ENCODE data around the gene MASP2. TPM values are rescaled to one million over a fixed set of nuclear protein-coding genes. Genes with fewer than 3 reads are reported as not detected.
A peak's percentile ranks its signal among the peaks of the same experiment; 100 is the strongest.
"Not testable (repeated sequence)": the region's sequence is repeated elsewhere in the genome, so short reads cannot be mapped to it uniquely, and the experiment has no call there.

Gene MASP2
- total and polyA plus RNA-seq, 9 of the 15 experiments (the other 6 are each of a cell fraction or from before 2014, with no cell fraction given), result 0.01 to 0.23 (median 0.06) TPM; not detected in 3

DNA sequence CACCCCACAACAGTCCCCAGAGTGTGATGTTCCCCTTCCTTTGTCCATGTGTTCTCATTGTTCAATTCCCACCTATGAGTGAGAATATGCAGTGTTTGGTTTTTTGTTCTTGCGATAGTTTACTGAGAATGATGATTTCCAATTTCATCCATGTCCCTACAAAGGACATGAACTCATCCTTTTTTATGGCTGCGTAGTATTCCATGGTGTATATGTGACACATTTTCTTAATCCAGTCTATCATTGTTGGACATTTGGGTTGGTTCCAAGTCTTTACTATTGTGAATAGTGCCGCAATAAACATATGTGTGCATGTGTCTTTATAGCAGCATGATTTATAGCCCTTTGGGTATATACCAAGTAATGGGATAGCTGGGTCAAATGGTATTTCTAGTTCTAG, 36.7 kb upstream of the MASP2 start:
- ATAC-seq; DNase-seq (ENCODE audit: extremely low read depth in 1 of 4, low spot score in 3 of 4); FAIRE-seq; H3K4me3 ChIP-seq; POLR2A ChIA-PET; BruUV-seq (replicated peaks); H3K9ac ChIP-seq (ENCODE audit: insufficient read depth in 1 of 2, low read depth in 2 of 2, low read length in 2 of 2); H3K4me2 ChIP-seq (ENCODE audit: insufficient read depth, low read length); H3K9me1 ChIP-seq (ENCODE audit: control insufficient read depth, insufficient read depth, low read length); in situ Hi-C loops (cut with MboI); H3K27ac ChIP-seq (ENCODE audit: extremely low read depth, low read depth, low read length); intact Hi-C loops (cut with micrococcal nuclease); H3K27me3 ChIP-seq (ENCODE audit: control insufficient read depth in 2 of 2, insufficient read depth in 2 of 2, low read length in 2 of 2); H4K20me1 ChIP-seq (replicated peaks; ENCODE audit: control insufficient read depth, insufficient read depth, low read length); H2AFZ ChIP-seq (ENCODE audit: low read depth, low read length); H3K79me2 ChIP-seq (ENCODE audit: control insufficient read depth, insufficient read depth, low read length); H3K9me3 ChIP-seq (replicated peaks; ENCODE audit: control insufficient read depth, insufficient read depth, low read depth, low read length); H3K4me1 ChIP-seq (replicated peaks in 1 of 2; ENCODE audit: control insufficient read depth in 2 of 2, insufficient read depth in 2 of 2, low read length in 2 of 2); CTCF ChIA-PET (ENCODE audit: low intra/inter-chr PET ratio): not testable (repeated sequence)
- H3K36me3 ChIP-seq (ENCODE audit: control insufficient read depth, insufficient read depth, low read length), result peaks cover 68% of the 10 kb centered on the region
- 100% methylated on average over 2 of the region's 3 CpGs for WGBS (ENCODE audit: insufficient coverage, low coverage, missing lambda C conversion rate)
- TF ChIP-seq ZNF146 (CRISPR knock-in tag; IDR thresholded peaks at IDR 0.05; ENCODE audit: unreplicated experiment) (peak; percentile 25), POLR2A (conservative IDR thresholded peaks at IDR 0.05) (0 out of 2 replicates have a peak, but pooled peaks have one; percentile 22), SUPT5H (IDR thresholded peaks at IDR 0.05) (0 out of 2 replicates have a peak, but pooled peaks have one; percentile 22), NFIC (IDR thresholded peaks at IDR 0.05) (0 out of 2 replicates have a peak, but pooled peaks have one; percentile 16), BCOR (IDR thresholded peaks at IDR 0.05) (peak; percentile 52; the same call in 1 of the 2 replicates)

DNA sequence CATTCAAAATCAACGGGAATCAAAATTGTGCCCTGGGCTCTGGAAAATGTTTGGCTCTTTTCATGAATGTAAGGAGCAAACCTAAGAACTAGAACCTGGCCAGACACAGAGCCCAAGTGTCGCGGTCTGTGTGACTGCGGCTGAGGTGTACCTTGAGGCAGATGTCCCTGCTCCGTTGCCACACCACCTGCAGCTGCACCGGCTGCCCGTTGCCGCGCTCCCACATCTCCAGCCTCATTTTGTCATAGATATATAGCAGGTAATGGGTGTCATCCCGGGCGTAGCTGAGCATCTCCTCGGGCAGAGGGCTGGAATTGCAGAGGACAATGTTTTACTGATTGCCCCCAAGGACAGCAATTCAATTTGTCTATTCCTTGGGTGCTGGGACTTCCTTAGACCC, 33.9 kb upstream of the MASP2 start:
- FAIRE-seq, result no peak
- Histone ChIP-seq H3K36me3 (ENCODE audit: control insufficient read depth, insufficient read depth, low read length) (peaks cover 69% of the 10 kb centered on the region), H2AFZ (ENCODE audit: low read depth, low read length) (no peak overlapping the region), H3K9me3 (replicated peaks; ENCODE audit: control insufficient read depth, insufficient read depth, low read depth, low read length) (no peaks in the 10 kb centered on the region), H3K9me1 (ENCODE audit: control insufficient read depth, insufficient read depth, low read length) (no peaks in the 10 kb centered on the region), H3K27ac (ENCODE audit: extremely low read depth, low read depth, low read length) (no peak overlapping the region), H3K79me2 (ENCODE audit: control insufficient read depth, insufficient read depth, low read length) (no peaks in the 10 kb centered on the region), H3K4me1 (replicated peaks in 1 of 2; ENCODE audit: control insufficient read depth in 2 of 2, insufficient read depth in 2 of 2, low read length in 2 of 2) (no peaks in the 10 kb centered on the region), H3K9ac (ENCODE audit: insufficient read depth in 1 of 2, low read depth in 2 of 2, low read length in 2 of 2) (no peak overlapping the region), H3K4me2 (ENCODE audit: insufficient read depth, low read length) (no peak overlapping the region), H3K27me3 (ENCODE audit: control insufficient read depth in 2 of 2, insufficient read depth in 2 of 2, low read length in 2 of 2) (no peaks in the 10 kb centered on the region), H4K20me1 (replicated peaks; ENCODE audit: control insufficient read depth, insufficient read depth, low read length) (no peaks in the 10 kb centered on the region), H3K4me3 (no peak overlapping the region)
- TF ChIP-seq RBM15 (IDR thresholded peaks at IDR 0.05; ENCODE audit: insufficient read depth, low read length) (no peak), NR3C1 (CRISPR knock-in tag; IDR thresholded peaks at IDR 0.05) (no peak), RFX7 (CRISPR knock-in tag; IDR thresholded peaks at IDR 0.05) (no peak), ZNF586 (CRISPR knock-in tag; conservative IDR thresholded peaks at IDR 0.05) (no peak), HOXB6 (CRISPR knock-in tag; IDR thresholded peaks at IDR 0.05; ENCODE audit: borderline replicate concordance) (no peak), ZNF124 (CRISPR knock-in tag; IDR thresholded peaks at IDR 0.05) (no peak), PHB2 (IDR thresholded peaks at IDR 0.05; ENCODE audit: low read depth) (no peak), FUS (optimal IDR thresholded peaks at IDR 0.05; ENCODE audit: low read depth, low read length) (no peak)
- TF ChIP-seq, protein P1, sequence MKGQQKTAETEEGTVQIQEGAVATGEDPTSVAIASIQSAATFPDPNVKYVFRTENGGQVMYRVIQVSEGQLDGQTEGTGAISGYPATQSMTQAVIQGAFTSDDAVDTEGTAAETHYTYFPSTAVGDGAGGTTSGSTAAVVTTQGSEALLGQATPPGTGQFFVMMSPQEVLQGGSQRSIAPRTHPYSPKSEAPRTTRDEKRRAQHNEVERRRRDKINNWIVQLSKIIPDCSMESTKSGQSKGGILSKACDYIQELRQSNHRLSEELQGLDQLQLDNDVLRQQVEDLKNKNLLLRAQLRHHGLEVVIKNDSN (CRISPR knock-in tag; IDR thresholded peaks at IDR 0.05), result no peak
- TF ChIP-seq, protein P2, sequence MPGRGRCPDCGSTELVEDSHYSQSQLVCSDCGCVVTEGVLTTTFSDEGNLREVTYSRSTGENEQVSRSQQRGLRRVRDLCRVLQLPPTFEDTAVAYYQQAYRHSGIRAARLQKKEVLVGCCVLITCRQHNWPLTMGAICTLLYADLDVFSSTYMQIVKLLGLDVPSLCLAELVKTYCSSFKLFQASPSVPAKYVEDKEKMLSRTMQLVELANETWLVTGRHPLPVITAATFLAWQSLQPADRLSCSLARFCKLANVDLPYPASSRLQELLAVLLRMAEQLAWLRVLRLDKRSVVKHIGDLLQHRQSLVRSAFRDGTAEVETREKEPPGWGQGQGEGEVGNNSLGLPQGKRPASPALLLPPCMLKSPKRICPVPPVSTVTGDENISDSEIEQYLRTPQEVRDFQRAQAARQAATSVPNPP (IDR thresholded peaks at IDR 0.05; ENCODE audit: borderline replicate concordance, insufficient read depth, insufficient read length), result no peak
- WGBS (ENCODE audit: insufficient coverage, low coverage, missing lambda C conversion rate), result 93% methylated on average over 11 of the region's 12 CpGs
- intact Hi-C loops (cut with micrococcal nuclease) (no loop called here), in situ Hi-C loops (cut with MboI) (no loop called here)
- POLR2A ChIA-PET, result interaction anchor here (0.6 to 2.8 kb wide), 6 partner anchors 8 to 29 kb away, joined by 3 to 13 read pairs (median 4); partner anchors contain the start of gene EXOSC10
- DNase-seq (ENCODE audit: extremely low read depth in 1 of 4, low spot score in 3 of 4), result no peak
- ATAC-seq, result no peak
- CTCF ChIA-PET (ENCODE audit: low intra/inter-chr PET ratio), result no interaction called here
- no TSS peak for BruUV-seq (replicated peaks)
